Coronary artery (tissue), 2 donors: ENCODE results near the gene NSRP1.

Experiments
- DNase-seq: peaks from one replicate; pipeline ENCODE4 v3.0.0-alpha.2; 2017; ENCODE audit warnings: low spot score
- H3K27ac ChIP-seq, 2 donors: fragments of 200-600 bp; sonication (generic); one replicate each; pipeline ENCODE4 v1.5.1; 2016 to 2019
- H3K4me3 ChIP-seq: fragments of 200-600 bp; sonication (generic); 2 replicates; pipeline ENCODE4 v1.5.1; 2016; ENCODE audit warnings: mild to moderate bottlenecking, moderate library complexity
- TF ChIP-seq, protein P1 (sequence below): fragments of 200-600 bp; sonication (generic); IDR thresholded peaks from one replicate; pipeline ENCODE4 v1.5.1; 2019; ENCODE audit warnings: antibody characterized with exemption

The NSRP1 gene

DNA sequence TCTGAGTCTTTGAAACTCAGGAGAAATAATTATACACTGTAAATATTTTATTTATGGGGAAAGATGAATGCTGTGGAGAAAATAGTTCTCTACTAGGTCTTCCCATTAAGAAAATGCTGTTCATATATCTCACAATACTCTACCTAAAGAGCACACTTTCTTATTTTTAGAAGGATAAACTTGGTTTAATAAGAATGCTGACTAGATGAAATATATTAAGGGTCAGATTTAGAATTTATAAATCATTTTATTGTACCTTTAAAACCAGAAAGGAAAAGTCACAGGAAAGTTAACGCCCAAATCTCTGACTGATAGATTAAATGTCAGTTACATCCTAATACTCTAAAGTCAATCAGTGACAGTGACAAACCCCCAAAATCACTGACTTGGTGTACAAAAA is 70.1 kb downstream of the NSRP1 start:
- DNase-seq = no peak
- TF ChIP-seq, protein P1, sequence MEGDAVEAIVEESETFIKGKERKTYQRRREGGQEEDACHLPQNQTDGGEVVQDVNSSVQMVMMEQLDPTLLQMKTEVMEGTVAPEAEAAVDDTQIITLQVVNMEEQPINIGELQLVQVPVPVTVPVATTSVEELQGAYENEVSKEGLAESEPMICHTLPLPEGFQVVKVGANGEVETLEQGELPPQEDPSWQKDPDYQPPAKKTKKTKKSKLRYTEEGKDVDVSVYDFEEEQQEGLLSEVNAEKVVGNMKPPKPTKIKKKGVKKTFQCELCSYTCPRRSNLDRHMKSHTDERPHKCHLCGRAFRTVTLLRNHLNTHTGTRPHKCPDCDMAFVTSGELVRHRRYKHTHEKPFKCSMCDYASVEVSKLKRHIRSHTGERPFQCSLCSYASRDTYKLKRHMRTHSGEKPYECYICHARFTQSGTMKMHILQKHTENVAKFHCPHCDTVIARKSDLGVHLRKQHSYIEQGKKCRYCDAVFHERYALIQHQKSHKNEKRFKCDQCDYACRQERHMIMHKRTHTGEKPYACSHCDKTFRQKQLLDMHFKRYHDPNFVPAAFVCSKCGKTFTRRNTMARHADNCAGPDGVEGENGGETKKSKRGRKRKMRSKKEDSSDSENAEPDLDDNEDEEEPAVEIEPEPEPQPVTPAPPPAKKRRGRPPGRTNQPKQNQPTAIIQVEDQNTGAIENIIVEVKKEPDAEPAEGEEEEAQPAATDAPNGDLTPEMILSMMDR = no peak
- Histone ChIP-seq H3K4me3 (no peak overlapping the region), H3K27ac (no peak overlapping the region)

DNA sequence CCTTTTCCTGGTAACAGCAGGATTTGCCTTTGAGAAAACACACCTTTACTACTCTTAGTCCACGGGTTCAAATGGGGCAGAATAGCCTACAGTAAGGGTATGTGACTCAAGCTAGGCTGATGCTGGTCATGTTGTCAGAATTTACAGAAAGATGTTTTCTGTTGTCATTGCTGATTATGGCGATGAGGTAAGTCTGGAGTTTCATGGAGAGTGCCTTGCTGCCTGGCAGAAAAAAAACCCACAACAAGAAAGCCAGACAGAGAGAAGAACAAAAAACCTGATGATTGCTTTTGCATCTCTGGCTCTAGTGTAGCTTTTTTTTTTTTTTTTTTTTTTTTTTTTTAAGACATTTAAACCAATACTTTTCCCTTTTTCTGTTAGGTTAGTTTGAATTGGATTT is 71.0 kb downstream of the NSRP1 start:
- no peak for DNase-seq

DNA sequence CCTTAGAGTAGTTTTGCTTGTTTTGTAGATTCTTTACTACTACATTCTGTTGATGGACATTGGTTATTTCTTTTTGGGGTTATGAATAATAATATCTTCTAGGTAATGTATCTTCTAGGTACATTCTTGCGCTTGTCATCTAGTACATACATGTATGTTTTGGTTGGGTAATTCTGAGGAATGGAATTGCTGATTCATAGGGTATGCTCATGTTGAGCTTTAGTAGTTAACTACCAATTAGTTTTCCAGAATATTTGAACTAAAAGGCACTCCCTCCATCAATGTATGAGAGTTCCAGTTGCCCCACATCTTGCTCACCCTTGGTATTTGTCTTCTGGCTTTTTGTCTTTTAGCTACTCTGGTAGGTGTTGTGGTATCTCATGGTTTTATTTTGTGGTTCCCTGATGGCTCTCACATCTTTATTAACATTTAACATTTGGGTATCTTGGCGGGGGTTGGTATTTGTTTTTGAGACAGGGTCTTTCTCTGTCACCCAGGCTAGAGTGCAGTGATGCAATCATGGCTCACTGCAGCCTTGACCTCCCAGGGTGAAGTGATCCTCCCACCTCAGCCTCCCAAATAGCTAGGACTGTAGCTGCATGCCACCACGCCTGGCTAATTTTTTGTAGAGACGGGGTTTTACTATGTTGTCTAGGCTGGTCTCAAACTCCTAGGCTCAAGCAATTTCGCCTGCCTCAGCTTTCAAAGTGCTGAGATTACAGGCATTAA is 71.8 kb downstream of the NSRP1 start:
- H3K27ac ChIP-seq = no peak overlapping the region
- DNase-seq = no peak

More for the DNA sequence above, 71.0 kb downstream of the NSRP1 start:
- H3K4me3 ChIP-seq = no peak overlapping the region
- TF ChIP-seq, protein P1 = no peak
- no peak overlapping the region for H3K27ac ChIP-seq

DNA sequence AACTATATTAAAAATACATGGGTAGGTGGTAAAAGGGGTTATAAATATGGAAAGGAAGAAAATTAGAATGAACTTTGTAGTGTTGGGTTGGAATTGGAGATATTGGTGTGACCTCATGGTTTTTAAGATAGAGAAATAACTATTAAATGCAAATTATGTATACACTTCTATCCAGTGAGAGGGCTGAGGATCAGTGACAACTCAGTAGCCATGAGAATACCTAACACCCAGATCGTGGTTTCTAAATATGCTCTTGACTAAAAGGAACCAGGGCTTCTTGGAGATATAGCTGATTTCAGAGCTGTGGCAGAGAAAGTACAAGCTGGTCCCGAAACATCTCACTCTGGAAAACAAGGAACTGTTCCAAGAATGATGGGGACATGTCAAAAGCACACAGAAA is 74.5 kb downstream of the NSRP1 start:
- no peak for DNase-seq
- Histone ChIP-seq H3K27ac (no peak overlapping the region), H3K4me3 (no peak overlapping the region)
- TF ChIP-seq, protein P1 = no peak

More for the DNA sequence above, 71.8 kb downstream of the NSRP1 start:
- no peak overlapping the region for H3K4me3 ChIP-seq
- TF ChIP-seq, protein P1 = no peak

- no peak for DNase-seq
Observed at GRCh38 chr17:30196504-30196903, 79.9 kb downstream of the NSRP1 start.

GRCh38 chr17:30197416-30197815 is 80.8 kb downstream of the NSRP1 start:
- H3K4me3 ChIP-seq = no peak overlapping the region
- no peak for DNase-seq
- TF ChIP-seq, protein P1 = no peak
- H3K27ac ChIP-seq = no peak overlapping the region

More at GRCh38 chr17:30196504-30196903, 79.9 kb downstream of the NSRP1 start:
- H3K4me3 ChIP-seq = no peak overlapping the region
- TF ChIP-seq, protein P1 = no peak
- no peak overlapping the region for H3K27ac ChIP-seq

DNA sequence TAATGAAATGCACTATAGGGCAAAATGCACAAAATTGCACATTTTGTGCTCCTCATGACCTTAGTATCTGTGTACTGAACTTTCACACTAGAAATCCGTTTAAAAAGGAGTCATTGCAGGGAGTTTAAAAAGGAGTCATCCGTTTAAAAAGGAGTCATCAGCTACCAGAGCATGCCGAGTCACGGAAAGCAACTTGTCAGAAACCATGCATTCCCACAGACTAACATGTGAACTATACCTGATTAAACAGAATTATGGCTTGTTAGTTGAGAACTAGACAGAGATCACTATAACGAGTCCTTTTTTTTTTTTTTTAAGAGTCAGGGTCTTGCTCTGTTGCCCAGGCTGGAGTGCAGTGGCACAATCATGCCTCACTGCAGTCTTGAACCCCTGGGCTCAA is 83.0 kb downstream of the NSRP1 start:
- DNase-seq = no peak
- no peak overlapping the region for H3K27ac ChIP-seq
- TF ChIP-seq, protein P1 = no peak
- H3K4me3 ChIP-seq = no peak overlapping the region
